ENCODE results near the gene CFAP92.
A peak's percentile ranks its signal among the peaks of the same experiment; 100 is the strongest.
"Not testable (repeated sequence)": the region's sequence is repeated elsewhere in the genome, so short reads cannot be mapped to it uniquely, and the experiment has no call there.

Gene CFAP92

DNA sequence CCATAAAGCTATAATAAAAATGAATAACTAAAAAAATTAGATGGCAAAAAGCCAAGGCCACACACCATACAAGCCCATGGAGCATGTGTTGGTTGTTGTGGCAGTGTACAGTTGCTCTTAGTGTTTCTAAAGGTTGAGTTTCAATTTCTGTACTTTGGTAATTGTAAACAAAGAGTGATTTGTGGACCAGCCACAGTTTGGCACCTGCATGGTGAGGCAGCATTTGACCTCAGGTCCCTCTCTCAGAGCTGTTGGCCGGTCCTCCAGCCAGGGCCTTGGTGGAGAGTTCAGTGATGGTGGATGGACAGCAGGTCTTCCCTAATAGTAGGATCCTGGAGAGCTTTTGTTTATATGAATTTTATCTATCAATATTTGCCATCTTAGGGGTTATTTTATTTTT lies 108.9 kb downstream of the CFAP92 start:
- no peak for DNase-seq

DNA sequence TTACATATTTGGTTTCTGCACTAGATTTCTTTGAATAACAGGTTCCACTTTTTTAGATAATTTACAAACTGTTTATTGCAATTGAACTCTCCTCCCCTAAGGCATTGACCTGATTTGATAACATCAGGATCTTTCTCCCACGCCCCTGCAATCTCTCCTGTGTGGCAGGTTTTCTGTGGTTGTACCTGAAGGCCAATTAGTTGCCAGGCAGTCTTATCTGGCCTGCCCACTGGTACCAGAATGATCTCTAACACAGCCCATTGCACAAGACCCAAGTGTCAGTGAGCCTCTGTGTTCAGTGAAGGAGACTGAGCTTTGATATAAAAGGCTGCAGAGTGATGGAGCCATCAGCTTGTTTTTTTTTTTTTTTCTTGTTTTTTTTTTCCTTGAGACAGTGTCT lies 111.2 kb downstream of the CFAP92 start:
- no peak for DNase-seq

DNA sequence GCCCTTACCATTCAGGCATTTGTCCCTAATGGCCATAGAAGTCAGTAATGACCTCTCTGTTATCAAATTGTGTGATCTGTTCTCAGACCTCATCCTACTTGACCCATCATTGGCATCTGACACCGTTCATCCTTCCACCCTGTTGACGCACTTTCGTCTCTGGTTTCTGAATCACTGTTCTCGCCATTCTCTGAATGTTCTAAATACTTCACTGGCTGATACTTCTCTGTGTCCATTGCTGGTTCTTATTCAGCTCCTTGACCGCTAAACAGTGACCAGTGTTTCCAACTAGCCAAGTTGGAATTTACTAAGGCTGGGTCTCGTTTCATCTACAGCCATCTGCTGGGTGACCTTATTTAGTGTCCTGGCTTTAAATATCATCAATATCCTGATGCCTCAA lies 112.3 kb downstream of the CFAP92 start:
- no peak for DNase-seq

DNA sequence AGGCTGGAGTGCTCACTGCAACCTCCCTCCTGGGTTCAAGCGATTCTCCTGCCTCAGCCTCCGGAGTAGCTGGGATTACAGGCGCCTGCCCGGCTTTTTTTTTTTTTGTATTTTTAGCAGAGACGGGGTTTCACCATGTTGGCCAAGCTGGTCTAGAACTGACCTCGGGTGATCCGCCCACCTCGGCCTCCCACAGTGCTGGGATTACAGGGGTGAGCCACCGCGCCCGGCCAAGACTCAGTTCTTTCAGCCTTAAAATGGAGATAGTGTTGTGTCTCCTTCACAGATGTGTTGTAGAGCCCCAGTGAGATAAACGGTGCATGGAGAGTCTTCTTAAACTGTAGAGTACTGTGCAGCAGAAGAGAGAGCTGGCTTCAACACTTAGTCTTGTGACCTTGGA lies 113.4 kb downstream of the CFAP92 start:
- DNase-seq, result not testable (repeated sequence)

DNA sequence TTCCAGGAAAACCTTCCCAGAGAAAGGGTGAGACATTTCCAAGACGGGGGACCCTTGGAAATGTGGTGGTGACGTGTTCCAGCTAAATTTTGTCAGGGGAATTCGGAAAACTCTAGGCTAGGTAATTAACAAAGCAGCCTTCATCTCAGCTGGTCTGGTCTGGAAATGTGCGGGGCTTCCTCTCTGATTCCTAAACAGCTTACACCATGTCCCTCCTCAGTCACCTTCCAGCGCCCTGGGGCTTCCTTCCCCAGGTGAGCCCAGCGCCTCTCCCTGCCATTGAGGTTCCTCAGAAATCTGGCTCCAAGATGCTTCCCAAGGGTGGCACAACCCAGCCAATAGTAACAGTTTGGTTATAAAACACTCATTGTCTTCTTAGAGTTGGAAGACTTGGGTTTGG lies 113.9 kb downstream of the CFAP92 start:
- no peak for DNase-seq

DNA sequence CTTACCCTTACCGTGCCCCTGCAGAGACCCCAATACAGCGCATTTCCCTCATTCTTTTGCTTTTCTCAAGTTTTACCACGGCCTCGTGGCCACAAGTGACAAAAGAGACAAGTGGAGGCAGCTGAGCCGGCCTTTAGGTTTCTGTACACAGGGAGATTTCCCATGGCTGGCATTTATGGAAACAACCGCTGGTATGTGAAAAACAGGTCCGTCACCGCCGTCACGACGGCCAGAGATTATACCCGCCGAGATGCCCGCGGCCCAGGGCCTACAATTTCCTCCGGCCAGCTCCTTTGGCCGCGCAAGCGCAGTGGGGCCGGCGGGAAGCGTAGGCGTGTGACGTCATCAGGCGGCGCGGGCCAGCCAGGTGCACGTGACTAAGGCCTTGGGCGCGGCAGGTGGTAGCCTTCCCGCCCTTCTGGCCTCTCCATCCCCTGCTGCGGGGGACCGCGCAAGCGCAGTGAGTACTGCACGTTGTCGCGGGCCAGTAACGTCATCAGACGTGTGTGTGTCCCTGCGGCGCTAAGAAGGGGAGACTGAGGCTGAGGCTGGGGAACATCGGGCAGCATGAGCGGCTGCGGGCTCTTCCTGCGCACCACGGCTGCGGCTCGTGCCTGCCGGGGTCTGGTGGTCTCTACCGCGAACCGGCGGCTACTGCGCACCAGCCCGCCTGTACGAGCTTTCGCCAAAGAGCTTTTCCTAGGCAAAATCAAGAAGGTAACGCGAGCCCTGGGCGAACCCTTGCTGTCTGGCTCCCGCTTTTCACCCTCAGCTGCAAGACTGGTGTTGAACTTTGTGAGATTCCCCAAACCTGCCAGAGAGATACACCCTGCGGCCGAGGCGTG lies 114.5 kb downstream of the CFAP92 start, which contains the start of gene ACAD9:
Gene ACAD9 (plus strand): TSS at position 496 of the 845 bp plus-strand sequence. CDS start 72 bp downstream, at position 568.
- peak; percentile 95 for DNase-seq

DNA sequence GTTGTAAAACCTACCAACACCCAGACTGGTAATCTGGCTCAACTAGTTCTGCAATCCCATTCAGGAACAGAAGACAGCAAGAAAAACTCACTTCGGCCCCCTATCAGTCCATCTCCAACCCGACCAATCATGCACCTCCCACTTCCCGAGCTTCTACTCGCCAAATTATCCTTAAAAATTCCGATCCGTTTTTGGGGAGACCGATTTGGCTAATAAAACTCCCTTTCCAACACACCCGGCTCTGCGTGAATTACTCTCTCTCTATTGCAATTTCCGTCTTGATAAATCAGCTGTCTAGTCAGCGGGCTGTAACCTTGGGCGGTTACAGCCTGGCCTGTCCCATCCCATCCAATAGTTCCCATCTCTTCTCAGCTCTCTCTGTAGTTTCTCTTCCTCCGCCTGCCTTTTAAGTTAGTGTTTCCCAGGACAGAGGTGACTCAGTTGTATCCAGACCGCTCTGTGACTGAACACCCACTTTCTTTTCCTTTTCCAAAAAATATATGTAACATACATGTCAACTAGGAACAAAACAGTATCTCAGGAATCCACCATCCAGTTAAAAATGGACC lies 115.2 kb downstream of the CFAP92 start:
- no peak for DNase-seq

DNA sequence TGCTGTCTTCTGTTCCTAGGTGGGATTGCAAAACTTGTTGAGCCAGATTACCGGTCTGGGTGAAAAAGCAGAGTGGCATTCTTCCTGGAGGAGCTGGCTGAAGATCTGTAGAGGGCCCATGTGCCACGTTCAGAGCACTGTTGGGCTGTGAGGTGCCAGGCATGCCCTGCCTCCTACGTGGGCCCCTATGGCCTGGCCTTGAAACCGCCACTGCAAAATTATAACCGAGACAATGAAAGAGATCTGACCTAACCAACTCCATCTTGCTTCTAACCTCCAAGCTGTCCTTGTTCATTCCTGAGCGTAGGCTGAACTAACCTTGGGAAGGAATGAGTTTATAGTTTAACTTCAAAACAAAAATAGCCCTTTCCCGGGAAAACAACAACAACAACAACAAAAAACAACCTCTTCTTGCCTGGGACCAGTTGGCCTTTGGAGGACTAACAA lies 115.8 kb downstream of the CFAP92 start:
- DNase-seq, result no peak

DNA sequence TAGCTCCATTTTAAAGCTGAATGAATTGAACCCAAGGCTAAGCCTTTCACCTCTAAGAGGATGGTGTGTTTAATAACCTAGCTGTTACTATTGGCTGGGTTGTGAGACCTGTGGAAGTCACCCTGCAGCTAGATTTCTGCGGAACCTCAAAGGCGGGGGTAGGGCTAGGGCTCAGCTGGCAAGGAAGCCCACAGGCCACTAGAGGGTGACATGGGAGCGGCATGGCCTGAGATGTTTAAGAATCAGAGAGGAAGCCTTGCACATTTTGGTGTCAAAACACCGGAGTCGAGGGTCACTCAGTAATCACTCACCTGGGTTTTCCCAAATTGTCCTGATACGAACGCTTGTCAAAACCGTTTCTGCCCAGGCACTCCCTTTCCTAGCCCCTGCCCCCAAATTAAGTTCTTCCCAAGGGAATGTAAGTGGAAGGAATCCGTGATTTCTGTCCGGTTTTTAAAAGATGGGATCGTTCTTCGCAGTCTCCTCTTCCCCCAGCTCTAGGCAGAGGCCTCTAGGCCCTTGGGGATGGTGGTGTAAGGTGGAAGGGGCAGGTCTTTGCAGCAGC lies 118.2 kb downstream of the CFAP92 start:
- DNase-seq, result no peak

DNA sequence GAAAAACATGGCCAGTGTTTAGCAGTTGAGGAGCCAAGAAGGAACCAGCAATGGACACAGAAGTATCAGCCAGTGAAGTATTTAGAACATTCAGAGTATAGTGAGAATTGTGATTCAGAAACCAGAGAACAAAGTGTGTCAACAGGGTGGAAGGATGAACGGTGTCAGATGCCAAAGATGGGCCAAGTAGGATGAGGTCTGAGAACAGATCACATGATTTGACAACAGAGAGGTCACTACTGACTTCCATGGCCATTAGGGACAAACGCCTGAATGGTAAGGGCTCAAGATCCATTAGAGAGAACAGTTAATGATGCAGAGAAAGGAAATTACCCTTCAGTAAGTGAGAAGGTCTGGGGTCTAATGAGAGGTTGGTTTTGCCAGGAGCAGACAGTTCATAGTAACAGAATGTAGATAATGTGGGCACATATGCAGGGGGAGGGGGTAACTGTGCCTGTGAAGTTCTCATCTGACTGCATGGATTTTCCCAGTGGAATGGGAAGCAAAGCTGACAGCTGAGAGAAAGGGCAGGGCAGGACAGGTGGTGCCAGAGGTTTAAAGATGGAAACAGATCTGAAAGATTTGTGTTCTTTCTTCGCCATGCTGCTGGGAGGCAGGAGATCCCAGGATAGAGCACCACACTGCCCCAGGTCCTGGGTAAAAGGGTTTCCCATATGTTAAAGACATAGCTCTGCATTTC lies 119.2 kb downstream of the CFAP92 start:
- DNase-seq, result no peak

DNA sequence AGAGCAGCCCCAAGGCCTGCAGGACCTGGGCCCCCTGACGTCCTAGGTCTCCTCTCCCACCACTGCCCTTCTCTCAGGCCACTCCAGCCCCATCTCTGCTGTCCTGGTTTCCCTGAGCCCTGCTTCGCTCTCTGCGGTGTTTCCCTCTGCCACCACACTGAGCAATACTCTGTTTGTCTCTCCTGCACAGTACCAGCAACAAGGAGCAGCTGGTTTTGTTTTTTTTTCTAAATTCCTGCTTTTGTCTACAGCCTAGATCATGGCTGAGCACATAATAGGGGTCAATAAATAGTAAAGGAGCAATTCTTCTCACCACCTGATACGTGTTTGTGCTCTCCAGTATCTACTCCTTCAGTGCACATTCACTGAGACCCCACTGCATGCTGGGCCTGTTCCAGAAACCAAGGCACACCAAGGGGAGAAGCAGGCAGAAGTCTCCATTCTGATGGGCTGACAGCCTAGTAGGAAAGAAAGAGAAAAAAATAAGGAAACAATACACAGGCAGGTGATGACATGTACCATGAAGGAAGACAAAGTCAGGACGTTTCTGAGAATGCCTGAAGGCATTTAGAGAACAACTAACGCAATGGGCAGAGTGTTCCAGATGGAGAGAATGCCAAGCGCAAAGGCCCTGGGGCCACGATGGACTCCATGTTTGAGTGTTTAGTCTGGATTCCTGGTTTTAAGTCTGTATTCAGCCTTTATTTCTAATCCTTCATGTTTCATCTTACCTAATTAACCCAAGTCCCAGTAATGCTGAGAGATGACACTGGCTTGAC lies 120.4 kb downstream of the CFAP92 start:
- DNase-seq, result no peak

DNA sequence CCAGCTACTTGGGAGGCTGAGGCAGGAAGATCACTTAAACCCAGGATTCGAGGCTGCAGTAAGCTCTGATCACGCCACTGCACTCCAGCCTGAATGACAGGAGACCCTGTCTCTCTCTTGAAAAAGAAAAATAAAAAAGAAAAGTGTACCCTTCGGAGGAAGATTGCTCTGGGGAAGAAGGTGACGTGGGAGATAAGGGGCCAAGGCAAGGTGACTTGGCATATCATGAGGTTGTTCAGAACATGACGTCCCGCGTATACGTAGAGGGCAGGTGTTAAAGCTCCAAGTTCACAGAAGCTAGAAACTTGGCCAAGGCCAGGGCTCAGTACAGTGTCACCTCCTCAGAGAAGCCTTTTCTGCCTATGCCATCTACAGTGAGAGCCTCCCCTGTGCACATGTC lies 121.1 kb downstream of the CFAP92 start:
- no peak for DNase-seq

DNA sequence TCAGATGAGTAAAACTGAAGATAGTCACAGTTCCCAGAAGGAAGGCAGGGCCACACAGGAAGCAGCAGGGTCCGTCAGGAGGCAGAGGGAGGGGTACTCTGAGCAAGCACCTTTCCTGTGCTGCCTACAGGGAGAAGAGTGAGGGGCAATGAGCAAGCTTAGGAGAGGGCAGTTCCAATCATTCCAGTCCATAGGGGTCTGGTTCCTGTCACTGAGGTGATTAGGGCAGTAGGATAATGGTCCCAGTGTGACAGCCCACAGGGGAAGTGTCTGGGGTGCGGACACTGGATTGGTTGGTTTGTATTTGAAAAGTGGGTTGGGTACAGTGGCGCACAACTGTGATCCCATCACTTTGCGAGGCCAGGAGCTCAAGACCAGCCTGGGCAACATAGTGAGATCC lies 121.6 kb downstream of the CFAP92 start:
- DNase-seq, result no peak

DNA sequence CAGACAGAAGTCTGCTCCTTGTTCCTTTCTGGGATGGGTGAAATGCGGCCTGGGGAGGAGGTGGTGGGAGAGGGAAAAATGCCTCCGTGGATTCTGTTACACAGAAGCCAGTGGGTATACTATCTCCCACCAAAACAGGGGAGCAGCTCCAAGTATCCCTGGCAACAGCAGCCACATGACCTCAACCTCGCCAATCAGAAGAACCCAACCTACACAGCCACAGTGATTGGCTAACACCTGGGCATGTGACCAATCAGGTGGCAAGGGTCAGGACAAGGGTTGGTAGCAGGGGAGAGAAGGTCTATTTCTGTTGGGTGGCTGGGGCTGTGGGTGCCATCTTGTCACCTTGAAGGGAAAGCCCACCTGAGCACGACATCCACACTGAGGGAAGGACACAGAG lies 123.5 kb downstream of the CFAP92 start:
- no peak for DNase-seq

DNA sequence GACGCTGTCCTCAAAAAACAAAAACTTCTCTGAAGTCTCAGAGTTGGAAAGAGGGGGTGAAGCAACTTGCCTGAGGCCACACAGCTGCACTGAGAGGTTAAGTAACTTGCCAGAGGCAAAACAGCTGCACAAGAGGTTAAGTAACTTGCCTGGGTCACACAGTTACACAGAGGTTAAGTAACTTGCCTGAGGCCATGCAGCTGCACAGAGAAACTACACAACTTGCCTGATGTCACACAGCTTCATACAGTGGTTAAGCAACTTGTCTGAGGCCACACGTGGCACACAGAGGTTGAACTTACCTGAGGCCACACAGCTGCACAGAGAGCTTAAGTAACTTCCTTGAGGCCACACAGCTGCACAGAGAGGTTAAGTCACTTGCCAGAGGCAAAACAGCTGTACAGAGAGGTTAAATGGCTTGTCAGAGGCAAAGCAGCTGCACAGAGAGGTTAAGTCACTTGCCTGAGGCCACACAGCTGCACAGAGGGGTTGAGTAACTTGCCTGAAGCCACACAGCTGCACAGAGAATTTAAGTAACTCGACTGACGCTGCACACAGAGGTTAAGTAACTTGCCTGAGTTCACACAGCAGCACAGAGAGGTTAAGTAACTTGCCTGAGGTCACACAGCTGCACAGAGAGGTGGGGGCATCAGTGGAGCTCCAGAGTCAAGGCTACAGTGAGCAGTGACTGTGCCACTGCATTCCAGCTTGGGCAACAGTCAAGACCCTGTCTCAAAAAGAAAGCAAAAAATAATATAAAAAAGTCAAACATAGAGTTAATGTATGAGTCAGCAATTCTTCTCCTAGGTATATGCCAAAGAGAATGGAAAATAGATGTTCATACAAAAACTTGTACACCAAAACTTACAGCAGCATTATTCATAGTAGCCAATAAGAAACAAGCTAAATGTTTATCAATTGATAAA lies 126.4 kb downstream of the CFAP92 start:
- DNase-seq, result no peak

DNA sequence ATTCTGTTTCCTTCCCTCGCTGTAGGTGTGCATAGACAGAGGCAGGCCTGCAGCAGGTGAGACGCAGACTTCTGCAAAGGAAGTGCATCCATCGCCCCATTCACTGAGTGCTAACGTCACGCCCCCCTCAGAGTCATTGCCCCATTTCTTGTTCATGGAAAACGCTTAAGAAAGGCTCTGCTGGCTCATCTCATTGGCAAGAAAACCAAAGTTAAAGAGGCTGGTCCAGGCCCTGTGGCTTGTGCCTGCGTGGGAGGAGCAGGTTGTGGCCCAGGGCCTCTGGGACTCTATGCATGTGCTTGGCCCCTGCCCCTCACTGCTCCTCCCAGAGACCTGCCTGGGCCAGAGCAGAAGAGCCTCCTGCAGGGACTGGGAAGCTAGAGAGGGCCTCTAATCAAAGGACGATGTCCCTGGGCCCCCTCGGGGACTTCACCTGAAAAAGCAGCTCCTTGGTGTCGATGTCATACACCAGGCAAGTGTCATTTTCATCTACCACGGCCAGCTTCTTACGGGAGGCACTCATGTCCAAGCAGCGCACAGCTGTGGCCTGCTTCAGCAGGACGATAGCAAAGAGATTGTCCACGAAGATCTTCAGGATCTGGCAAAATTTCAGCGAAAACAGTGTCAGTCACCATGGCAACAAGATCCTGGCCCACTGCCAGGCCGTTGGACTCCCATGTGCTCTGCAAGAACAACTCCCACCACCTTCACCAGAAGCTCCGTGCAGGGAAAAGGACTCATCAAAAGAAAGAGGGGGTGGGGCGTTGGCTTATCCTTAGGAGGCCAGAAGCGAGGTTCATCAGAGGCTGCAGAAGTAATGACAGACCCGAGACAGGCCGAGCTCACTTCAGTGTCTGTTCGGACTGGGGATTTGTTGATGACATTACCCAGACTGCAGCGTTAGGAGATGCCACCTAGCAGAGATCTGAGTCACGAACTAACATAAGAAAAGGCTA lies 128.7 kb downstream of the CFAP92 start:
- DNase-seq, result not testable (repeated sequence)

DNA sequence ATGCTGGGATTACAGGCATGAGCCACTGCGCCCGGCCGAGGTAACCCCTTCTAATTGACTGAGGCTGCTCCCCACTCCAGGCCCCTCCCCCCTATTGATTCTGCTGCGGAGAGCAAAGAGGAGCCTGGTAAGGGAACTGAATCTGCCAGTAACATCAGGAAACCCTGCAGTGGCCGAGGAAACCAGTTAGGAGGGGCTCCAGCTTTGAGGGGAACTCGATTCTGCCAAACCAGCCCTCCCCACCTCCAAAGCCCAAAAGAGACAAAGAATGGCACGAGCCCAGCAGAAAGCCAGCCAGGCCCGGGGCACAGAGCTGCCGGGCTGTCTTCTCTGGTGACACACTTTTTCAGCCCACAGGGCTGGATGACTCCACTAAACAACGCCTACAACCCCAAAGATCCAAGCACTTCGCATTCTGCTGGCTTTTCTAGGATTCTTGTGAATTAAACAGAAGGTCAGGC lies 129.5 kb downstream of the CFAP92 start:
- no peak for DNase-seq

DNA sequence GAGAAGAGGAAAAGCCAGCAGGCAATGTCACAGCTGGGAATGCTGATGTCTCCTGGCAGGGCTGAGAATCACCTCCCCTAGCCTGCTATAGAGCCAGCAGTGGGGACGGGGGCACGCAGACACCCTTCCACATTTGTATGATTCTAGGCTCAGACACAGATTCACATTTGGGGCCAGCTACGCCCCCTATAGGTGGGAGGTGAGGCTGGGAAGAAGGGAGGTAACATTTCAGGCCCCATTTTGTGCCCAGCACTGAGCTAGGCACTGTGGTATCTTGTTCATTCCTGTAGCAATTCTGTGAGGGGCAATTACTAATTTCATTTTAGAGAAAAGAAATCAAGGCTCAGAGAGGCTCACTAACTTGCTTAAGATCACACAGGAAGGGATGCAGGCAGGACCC lies 130.3 kb downstream of the CFAP92 start:
- no peak for DNase-seq

DNA sequence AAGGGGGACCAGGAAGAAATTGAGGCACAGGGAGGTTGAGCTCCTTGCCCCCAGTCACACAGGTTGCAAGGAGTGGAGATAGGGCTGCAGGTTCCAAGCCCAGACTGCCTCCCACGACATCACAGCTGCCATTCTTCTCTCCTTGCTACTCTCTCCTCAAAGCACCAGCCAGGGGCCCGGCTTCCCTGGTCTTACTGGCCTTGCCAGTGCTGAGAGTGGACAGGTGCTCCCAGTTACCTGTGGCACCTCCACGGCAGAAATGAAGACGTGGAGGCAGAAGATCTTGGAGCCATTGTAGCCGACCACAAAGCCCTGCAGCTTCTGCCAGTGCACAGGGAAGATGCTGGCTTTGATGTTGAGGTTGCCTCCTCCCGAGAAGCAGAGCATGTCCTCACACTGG lies 132.4 kb downstream of the CFAP92 start:
- no peak for DNase-seq
